ENCODE data around the gene PAX3.

The PAX3 gene

DNA sequence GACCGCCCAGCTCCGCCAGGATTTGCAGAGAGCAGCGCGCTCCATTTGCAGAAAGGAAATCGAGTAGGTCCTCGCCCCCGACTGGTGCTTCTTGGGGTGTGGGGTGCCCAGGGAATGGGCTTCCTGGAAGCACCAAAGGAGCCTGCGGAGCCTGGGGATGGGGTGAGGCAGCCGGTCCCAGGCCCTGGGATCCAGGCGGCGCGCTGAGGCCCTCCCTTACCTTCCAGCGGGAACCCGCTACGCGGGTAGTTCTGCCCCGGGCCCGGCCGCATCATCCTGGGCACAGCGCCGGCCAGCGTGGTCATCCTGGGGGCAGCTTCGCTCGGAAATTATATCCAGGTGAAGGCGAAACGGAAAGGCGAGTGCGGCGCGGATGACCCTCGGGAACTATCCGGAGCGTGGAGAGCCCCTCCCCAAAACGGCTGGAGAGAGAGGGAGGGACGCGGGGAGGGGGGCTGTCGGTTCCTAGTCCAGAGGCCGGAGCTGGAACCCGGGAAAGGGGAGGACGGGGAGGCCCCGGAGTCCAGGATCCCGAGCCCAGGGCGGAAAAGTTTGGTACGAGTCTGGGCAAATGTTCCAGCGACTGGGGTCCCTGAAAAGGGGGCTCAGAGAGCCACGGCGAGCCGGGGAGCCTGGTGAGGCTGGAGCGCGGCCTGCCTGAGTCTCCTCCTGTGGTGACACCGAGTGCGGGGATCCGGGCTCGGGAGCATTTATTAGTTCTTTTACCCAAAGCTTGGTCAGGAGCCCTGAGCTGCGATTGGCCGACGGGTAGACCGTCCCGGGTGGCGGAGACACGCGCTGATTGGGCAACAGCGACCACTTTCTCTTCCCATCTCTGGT, at the start of gene PAX3:
Gene PAX3 (minus strand): TSS at position 688 of the 840 bp plus-strand sequence. CDS start 383 bp downstream, at position 305.
- no peak for DNase-seq

DNA sequence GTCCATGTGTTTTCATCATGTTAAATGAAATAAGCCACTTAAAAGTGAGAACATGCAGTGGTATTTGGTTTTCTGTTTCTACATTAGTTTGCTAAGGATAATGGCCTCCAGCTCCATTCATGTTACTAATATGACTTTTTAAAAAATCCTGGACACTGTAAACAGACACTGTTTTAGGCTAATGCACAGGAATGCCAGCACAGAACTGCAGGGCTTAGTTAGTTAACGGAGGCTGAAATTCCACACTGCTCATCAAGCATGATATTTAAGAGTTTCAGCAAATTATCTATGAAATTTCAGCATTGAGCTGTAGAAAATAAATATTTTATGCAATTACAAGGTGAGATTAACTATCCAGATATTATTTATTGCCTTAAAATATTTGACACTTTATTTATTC, 42.5 kb upstream of the PAX3 start:
- DNase-seq = no peak

- DNase-seq = no peak
Observed at GRCh38 chr2:222338374-222338773, 39.6 kb upstream of the PAX3 start.

- DNase-seq = no peak
Observed at GRCh38 chr2:222336931-222337330, 38.1 kb upstream of the PAX3 start.

GRCh38 chr2:222336442-222336841, 37.6 kb upstream of the PAX3 start:
- no peak for DNase-seq

DNA sequence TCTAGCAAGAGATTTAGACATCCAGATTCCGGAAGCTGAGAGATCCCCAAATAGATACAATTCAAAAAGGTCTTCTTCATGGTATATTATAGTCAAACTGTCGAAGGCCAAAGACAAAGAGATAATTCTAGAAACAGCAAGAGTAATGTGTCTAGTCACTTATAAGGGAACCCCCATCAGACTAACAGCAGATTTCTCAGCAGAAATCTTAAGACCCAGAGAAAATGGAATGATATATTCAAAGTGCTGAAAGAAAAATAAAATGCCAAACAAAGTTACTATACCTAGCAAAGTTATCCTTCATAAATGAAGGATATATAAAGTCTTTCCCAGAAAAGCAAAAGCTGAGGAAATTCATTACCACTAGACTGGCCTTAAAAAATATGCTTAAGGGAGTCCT, 36.1 kb upstream of the PAX3 start:
- DNase-seq = no peak

- DNase-seq = no peak
Observed at GRCh38 chr2:222333397-222333796, 34.6 kb upstream of the PAX3 start.

DNA sequence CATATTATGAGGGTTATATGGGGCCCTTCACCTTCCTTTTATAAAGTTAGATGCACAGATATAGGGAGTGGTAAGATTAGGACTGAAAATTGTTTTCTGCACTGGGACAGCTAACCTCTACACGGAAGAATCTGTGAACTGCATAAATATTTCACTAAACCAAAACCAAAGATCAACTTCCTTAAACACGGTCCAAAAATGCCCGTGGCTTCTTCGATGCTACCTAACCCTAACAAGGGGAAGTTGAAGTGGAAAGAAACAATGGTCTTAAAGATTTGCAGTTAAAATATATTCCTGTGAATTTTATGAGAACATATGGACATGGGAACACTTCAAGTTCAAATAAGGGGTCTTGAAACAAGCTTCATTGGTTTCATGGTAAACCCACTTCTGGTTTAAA, 33.3 kb upstream of the PAX3 start:
- no peak for DNase-seq

- DNase-seq = no peak
Observed at GRCh38 chr2:222330910-222331309, 32.1 kb upstream of the PAX3 start.

DNA sequence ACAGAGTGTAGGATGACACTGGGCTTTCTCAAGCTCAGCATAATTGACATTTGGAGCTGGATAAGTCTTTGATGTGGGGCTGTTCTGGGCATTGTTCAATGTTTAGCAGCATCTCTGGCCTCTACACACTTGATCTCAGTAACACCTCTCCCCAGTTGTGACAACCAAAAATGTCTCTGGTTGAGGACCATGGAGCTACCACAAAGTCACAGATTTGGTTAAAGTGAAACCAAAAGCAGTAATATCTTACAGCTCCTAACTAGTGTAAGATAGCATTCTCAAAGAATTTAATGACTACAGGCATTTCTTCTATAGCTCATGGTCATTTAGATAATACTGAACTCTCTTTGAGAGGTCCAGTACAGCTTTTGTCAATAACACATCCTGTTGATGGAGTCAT, 23.4 kb upstream of the PAX3 start:
- no peak for DNase-seq

GRCh38 chr2:222320436-222321395, 21.9 kb upstream of the PAX3 start:
- DNase-seq = peak; percentile 64

DNA sequence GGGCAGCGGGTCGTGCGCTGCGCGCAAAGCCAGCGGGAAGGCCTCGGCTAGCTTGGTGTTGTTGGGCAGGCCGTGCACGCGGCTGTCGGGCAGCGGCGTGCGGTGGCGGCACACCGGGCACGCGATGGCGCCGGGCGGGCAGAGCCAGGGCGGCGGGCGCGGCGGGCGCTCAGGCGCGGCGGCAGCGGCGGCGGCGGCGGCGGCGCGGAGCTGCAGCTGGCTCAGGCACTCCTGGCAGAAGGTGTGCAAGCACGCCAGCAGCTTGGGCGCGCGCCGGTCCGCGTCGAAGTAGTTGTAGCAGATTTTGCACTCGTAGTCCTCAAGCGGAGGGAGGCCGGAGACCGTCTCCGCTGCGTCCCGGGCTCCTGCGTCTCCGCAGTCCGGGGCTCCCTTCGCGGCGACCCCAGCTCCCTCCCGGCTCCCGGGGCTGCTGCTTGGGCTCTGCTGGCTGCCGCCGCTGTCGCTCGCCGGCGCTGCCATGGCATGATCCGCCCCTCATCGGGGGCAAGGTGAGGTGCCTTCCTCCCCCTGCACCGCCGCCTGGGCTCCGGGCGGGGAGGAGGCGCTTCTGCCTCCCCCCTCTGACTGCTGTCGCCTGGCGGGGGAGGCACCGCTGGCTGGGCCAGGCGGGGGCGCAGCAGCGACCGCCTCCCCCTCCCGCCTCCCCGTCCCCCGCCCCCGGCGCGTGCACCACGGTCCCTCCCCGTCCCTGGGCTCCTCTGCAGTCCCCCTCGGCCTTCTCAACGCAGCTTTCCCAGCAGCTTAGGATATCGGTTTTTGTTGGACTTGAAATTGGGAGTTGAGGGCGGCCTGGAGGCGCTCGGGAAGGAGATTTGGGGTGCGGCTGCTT, 21.0 kb upstream of the PAX3 start:
- peak; percentile 72 for DNase-seq

DNA sequence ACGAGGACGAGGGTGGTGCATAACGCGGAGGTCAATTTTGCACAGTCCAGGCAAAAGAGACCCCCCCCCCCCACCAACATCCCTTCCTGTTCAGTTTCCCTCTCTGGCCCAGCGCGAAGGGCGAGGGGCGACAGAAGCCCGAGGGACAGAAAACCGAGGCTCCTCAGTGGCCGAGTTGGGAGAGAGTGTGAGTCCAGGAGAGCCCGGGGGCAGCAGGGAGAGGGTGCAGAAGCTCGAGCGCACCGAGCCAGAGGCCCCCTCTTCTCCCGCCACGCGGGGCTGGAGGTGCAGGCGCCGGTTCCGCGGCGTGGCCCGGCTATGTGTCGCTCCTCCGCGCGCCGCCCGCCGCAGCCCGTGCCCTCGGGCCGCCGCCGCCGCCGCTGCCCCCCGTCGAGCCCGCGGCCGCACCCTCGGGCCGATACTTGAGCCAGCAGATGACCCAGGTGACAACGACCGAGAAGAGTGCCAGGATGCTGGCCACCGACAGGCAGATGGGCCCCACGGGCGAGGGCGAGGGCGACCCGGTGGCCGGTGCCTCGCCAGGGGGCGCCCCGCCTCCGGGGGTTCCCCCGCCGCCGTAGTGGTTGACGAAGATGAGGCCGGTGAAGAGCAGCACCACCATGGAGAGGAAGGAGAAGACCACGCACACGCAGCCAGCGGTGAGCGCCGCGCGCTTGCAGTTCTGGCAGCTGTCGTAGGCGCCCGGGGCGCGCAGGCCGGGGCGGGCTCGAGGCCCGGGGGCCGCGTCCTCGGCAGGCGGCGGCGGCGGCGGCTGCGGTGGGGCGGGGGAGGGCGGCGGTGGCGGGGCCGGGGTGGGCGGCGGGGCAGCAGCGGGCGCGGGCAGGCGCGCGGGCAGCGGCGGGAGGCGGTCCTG, 20.2 kb upstream of the PAX3 start:
- DNase-seq = peak; percentile 78

GRCh38 chr2:222318026-222318711, 19.4 kb upstream of the PAX3 start:
- DNase-seq = peak; percentile 80

DNA sequence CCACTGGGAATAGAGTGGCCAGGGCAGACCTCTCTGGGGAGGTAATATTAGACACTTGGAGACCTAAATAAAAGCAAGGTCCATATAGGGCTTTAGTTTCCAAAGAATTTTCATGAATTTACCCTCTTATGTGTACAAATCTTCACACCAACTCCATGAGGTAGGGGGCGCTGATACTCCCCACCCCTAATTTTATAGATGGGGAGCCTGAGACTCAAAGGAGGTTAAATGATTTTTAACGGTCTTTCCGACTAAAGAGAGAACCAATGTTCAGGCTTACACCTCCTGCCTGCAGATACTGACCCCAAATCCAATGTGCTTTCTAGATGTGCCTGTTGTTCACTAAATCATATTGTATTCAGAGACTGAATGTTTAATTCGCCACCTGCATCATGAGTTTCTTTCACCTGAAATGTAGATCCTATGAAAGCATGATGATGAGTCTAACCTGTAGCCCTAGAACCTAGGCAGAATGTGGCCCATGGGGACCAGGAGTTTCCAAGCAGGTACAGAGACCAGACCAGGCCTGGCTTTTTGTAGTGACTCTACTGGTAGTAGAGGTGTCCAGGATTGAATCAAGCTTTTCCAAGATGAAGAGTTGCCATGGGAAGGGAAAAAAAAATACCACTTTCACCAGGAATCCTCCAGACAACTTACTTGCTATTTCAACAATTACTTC, 16.8 kb upstream of the PAX3 start:
- no peak for DNase-seq

DNA sequence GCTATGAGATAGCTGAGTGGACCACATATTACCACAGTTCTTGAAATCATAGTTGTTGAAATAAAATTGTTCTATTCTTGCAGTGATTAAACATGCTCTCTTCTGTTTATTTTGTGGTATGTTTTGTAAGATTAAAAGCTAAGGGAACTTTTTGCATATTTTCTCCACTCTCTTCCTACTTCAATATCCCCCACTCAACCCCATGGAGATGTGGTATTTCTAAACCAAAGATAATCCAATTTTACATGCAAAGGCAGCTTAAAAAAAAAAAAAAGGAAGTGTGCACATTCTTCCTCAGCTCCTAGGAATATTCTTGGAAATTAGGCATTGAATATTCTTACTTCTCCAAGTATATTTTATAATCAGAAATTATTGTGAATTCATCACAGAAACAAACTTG, 15.0 kb upstream of the PAX3 start:
- no peak for DNase-seq

DNA sequence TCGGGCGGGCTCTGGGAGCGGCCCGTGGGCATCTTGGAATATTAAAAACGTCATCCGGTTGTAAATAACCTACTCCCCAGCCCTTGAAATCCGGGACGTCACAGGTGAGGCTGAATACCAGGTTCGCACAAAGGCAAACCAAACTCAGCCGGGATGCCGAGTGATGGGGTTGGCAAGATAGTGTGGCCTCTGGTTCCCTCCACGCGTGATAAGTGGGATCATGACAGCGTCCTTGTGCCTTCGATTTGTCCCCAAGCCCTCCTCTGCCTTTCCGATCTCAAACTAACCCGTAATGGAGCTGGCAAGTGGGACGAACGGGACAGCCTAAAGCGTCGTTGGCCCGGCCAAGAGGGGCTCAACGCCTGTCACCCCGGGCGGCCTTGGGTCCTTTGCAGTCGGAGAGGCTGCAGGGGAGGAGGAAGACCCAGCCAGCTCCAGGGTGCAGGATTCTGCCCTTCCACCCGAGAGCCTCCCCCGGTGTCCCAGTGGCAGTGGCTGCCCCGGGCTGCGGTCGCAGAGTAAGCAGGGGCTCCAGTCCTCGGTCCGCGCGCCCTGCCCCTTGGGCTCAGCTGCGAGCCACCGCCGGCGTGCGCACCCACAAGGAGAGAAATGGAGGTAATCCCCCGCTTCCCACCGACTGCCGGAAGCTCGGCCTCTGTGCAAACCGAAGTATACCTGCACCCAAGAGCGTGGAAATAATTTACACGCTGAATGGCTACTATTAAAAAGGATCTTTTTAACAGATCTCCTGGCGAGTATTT, 13.4 kb upstream of the PAX3 start:
- DNase-seq = peak; percentile 61

GRCh38 chr2:222311319-222311977, 12.7 kb upstream of the PAX3 start:
- DNase-seq = peak; percentile 58

- no peak for DNase-seq
Observed at GRCh38 chr2:222310747-222311318, 12.0 kb upstream of the PAX3 start.
